Endometrial microvascular endothelial cells (primary cell): Measurements from ENCODE around the gene LEF1. TPM values are rescaled to one million over a fixed set of nuclear protein-coding genes. Genes with fewer than 3 reads are reported as not detected.
"Not testable (repeated sequence)": the region's sequence is repeated elsewhere in the genome, so short reads cannot be mapped to it uniquely, and the experiment has no call there.

Experiments
- in situ Hi-C: cut with HindIII; loops from 2 replicates; pipeline ENCODE4 v1.10.0; 2017; ENCODE audit warnings: low sequenced_read_pairs, low pct_unique_long_range_greater_than_20kb; ENCODE audit errors: inconsistent ontology term
- total RNA-seq: library from RNA; depleted of rRNA; stranded (reverse); fragments of >200 nt; gene quantifications from one replicate; pipeline ENCODE4 v1.2.3, GENCODE V29; 2015; ENCODE audit errors: inconsistent ontology term

The LEF1 gene
- total RNA-seq, 1 donor from 2014 or later, result not detected

DNA sequence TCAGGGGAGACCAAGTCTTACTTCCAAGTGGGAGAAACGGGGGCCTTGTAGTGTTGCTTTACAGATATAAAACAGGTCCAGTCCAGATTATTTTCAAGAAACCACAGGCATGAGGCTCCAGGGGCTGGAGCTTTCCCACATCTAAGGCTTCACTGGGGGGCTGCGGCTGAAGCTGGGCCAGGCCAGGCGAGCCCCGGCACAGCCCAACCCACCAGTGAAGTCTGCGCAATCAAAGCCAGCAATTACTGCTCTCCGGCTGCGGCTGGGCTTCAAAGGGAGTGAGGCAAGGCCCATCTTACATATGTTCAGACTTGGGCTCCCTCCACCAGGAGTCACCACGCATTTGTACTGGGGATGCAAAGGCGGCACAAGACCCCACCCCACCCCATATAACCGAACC is 117.4 kb downstream of the LEF1 start:
- in situ Hi-C loops, result no loop called here

DNA sequence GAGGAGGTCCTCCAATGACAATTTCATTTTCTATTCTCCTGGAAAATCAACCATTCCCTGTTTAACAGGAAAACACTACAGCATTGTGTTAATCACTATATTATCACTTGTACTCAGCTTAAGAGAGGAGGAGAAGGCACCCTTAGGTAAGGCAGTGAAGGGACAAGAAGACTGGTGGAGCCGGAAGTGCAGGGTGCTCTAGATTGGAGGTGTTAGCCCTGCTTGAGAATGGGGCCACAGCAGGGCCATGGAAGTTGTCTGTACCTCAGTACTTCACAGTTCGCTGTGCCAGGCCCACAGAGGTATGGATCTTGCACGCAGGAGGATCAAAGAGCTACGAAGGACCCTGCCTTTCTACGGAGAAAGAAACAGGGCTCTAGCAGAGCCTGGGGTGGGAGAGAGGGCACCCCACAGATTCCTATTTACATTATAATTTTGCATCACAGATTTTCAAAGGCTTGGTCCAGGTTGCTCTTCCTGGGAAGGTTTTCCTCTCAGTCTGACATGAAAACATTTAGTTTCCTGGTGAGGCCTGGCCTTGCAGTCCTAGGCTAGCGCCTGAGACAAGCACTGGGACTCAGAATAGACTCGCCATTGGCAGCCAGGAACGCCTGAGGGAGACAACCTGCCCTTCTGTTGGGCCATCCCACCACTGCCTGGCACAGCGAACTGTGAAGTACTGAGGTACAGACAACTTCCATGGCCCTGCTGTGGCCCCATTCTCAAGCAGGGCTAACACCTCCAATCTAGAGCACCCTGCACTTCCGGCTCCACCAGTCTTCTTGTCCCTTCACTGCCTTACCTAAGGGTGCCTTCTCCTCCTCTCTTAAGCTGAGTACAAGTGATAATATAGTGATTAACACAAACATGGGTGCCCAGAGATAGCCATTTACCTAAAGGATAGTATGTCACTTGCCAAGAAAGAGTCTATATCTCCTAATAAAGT is 118.3 kb downstream of the LEF1 start:
- in situ Hi-C loops, result not testable (repeated sequence)

DNA sequence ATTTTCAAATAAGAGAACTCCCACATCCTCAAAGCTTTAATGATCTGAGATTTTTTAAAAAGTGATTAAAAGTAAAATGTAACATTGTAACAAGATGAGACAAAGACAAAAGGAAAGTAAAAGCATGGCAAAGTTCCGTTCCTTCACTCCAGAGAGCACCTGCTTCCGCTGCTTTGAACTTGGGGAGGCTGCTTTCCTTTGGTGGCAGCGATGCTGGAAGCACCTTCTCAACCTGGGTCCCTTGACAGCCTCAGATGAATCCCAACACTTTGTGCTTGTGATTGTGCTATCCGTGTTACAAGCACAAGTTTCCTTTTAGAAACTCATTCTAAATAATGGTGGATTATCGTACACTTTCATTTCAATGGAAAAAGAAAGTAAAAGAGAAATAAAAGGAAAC is 119.3 kb downstream of the LEF1 start:
- in situ Hi-C loops, result no loop called here

- in situ Hi-C loops, result no loop called here
Measured at GRCh38 chr4:108048997-108049396, 119.7 kb downstream of the LEF1 start.

GRCh38 chr4:108048157-108048556 is 120.6 kb downstream of the LEF1 start:
- in situ Hi-C loops, result no loop called here

DNA sequence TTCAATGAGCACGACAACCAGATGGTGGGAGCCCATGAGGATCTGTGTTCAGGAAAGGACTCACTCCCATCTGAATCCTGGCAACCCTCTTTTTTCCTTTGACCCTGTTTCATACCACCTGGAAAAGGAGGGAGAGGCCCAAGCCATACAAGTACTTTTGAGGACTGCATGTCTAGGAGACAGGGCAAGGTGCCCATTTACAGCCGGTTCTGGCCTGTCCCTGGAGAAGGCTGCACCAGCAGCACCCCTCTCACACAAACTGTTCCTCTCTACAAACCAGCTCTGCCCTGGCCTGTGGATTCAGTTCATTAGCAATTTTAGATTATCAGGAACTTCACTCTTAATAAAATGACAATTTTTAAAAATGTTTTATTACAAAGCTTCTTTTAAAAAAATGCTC is 121.5 kb downstream of the LEF1 start:
- in situ Hi-C loops, result no loop called here

DNA sequence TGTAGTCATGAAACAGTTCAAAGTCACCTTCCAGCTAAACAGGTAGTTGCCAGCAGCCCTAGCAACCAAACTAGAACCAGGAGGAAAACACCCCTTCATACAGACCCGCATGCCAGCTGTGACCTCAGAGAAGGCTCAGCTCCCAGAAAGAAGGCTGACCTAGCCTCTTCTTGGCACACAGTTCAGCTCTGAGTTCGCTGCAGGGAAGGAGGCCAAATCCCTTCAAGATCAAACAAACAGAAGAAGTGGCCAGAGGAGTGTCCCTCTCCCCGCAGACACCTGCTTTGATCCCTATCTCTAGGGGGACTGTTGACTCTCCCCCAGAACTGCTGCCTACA is 123.1 kb downstream of the LEF1 start:
- in situ Hi-C loops, result no loop called here

GRCh38 chr4:108044951-108045686 is 123.6 kb downstream of the LEF1 start:
- in situ Hi-C loops, result no loop called here

- in situ Hi-C loops, result no loop called here
Measured at GRCh38 chr4:108043526-108043925, 125.2 kb downstream of the LEF1 start.

DNA sequence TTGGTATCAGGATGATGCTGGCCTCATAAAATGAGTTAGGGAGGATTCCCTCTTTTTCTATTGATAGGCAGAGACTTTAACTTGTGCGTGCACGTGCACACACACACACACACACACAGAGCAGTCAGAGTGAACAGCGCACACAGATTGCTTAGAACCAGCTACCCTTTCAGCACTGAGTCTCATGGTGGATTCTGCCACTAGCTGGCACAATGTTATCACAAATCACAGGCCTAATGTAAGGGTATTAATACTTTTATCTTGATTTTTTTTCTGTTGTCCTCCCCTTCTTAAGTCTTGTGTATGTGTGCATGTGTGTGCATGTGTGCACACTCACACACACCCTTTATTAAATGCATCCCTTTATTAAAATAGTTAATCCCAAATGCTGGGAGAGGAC is 125.8 kb downstream of the LEF1 start:
- in situ Hi-C loops, result no loop called here

GRCh38 chr4:108037884-108038283 is 130.8 kb downstream of the LEF1 start:
- in situ Hi-C loops, result no loop called here

GRCh38 chr4:108036213-108036612 is 132.5 kb downstream of the LEF1 start:
- in situ Hi-C loops, result no loop called here

DNA sequence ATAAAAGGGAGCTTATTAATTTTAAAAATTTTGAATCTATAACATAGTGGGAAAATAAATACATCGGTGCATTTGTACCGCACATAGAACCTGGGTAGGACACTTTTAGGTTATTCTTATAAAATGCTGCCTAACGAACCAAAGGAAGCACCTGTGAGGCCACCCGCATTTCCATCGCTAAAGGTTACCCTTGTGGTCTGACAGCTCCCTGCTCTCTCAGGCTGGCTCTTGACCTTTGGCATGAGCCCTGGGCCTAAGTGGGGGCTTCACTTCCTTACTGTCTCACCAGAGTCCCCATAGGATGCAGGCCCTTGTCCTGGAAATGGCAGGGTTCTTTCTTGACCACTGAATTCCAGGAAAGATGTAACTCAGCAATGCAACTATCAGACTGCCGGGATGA is 133.0 kb downstream of the LEF1 start:
- in situ Hi-C loops, result no loop called here

DNA sequence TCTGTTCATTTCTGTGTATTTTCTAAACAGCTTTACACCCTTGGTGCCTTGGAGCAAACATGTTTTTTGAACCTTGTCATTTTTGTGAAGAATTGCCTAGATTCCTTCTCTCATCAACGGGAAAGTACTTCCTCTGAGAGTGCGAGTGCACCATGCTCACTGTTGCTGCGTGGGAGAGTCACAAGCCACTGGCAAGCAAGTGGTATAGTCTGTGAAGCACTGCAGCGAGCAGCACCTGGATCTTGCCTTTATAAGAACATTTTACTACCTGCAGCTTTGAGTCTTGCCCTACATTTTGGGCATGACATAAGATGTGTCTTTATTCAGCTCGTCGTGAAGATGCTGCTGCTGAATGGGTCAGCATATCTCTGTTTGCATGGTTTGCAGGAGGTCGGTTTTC is 134.2 kb downstream of the LEF1 start:
- in situ Hi-C loops, result no loop called here

DNA sequence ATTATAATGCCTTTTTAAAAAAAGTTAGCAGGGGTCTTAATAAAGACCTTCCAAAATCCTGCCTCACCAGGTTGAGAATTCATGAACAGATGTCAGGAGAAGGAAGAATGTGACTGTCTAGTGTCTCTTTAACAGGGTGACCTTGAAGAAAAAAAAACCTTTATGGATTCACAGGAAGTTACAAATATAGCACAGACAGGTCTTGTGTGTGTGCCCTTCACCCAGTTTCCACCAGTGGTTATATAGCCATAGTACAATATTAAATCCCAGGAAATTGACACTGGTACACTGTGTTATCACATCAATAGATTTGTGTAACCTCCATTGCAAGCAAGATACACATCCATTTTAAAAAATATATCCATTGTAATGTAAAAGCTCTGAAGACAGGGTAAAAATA is 135.4 kb downstream of the LEF1 start:
- in situ Hi-C loops, result no loop called here

- in situ Hi-C loops, result no loop called here
Measured at GRCh38 chr4:108031427-108032083, 137.2 kb downstream of the LEF1 start.

- in situ Hi-C loops, result no loop called here
Measured at GRCh38 chr4:108030332-108030731, 138.4 kb downstream of the LEF1 start.

GRCh38 chr4:108029731-108030130 is 139.0 kb downstream of the LEF1 start:
- in situ Hi-C loops, result no loop called here

- in situ Hi-C loops, result no loop called here
Measured at GRCh38 chr4:108029016-108029720, 139.6 kb downstream of the LEF1 start.
